HL-60 (cell line): ENCODE results near the gene P2RX1.

Experiments used
- DNase-seq, 2 experiments: peaks; one replicate each; pipeline ENCODE4 v3.0.0-alpha.2; 2010 to 2020; ENCODE audit warnings: low read depth in 1 of 2, low spot score in 1 of 2
- H3K27ac ChIP-seq: fragments of 250-450 bp; sonication (Bioruptor Pico); replicated peaks from 2 replicates; pipeline ENCODE4 v1.5.1; 2020; ENCODE audit warnings: mild to moderate bottlenecking, moderate library complexity
- H3K27me3 ChIP-seq: fragments of 250-450 bp; sonication (Bioruptor Pico); 2 replicates; pipeline ENCODE4 v1.5.1; 2021; ENCODE audit warnings: mild to moderate bottlenecking, moderate library complexity; ENCODE audit not compliant: insufficient read depth, poor library complexity, severe bottlenecking
- H3K4me3 ChIP-seq: replicated peaks from 2 replicates; pipeline ENCODE4 v1.5.1; 2011; ENCODE audit warnings: mild to moderate bottlenecking, control low read depth, low read length; ENCODE audit not compliant: insufficient read depth
- CTCF ChIP-seq: IDR thresholded peaks from one replicate; pipeline ENCODE4 v1.5.1; 2011; ENCODE audit warnings: low read length, control low read depth, inconsistent platforms; ENCODE audit not compliant: insufficient read depth
- GABPA ChIP-seq: IDR thresholded peaks from 2 replicates; pipeline ENCODE4 v1.6.1; 2012; ENCODE audit warnings: low read depth
- POLR2AphosphoS5 ChIP-seq: IDR thresholded peaks from 2 replicates; pipeline ENCODE4 v1.6.1; 2012; ENCODE audit warnings: low read depth
- REST ChIP-seq: IDR thresholded peaks from 2 replicates; pipeline ENCODE4 v1.6.1; 2012; ENCODE audit warnings: low read depth; ENCODE audit not compliant: insufficient replicate concordance
- SPI1 ChIP-seq: IDR thresholded peaks from 2 replicates; pipeline ENCODE4 v1.6.1; 2012; ENCODE audit warnings: low read depth, mild to moderate bottlenecking, borderline replicate concordance

Gene P2RX1

GRCh38 chr17:3890082-3890877 lies 26.0 kb downstream of the P2RX1 start:
- no peak for DNase-seq
- Histone ChIP-seq H3K4me3 (no peak overlapping the region), H3K27me3 (no peaks in the 10 kb centered on the region), H3K27ac (no peak overlapping the region)
- TF ChIP-seq SPI1 (no peak), GABPA (no peak), CTCF (no peak), REST (no peak), POLR2AphosphoS5 (no peak)

GRCh38 chr17:3889325-3890012 lies 26.8 kb downstream of the P2RX1 start:
- H3K27me3 ChIP-seq: no peaks in the 10 kb centered on the region
- TF ChIP-seq POLR2AphosphoS5: no peak
- TF ChIP-seq REST: no peak
- TF ChIP-seq CTCF: no peak
- TF ChIP-seq GABPA: no peak
- TF ChIP-seq SPI1: no peak
- no peak overlapping the region for H3K27ac ChIP-seq
- no peak for DNase-seq
- H3K4me3 ChIP-seq: no peak overlapping the region

GRCh38 chr17:3888343-3889171 lies 27.7 kb downstream of the P2RX1 start:
- Histone ChIP-seq H3K27me3 (no peaks in the 10 kb centered on the region), H3K27ac (no peak overlapping the region), H3K4me3 (no peak overlapping the region)
- TF ChIP-seq CTCF: no peak
- TF ChIP-seq REST: no peak
- TF ChIP-seq POLR2AphosphoS5: no peak
- TF ChIP-seq SPI1: no peak
- no peak for TF ChIP-seq GABPA
- no peak for DNase-seq
